K562 (cell line): ENCODE results near the gene MUC22.

Experiments used
- EGR1 ChIP-seq: fragments of 450-650 bp; conservative IDR thresholded peaks from 2 replicates; pipeline ENCODE4 v1.6.1; 2017; ENCODE audit warnings: mild to moderate bottlenecking
- L3MBTL2 ChIP-seq: fragments of 450-650 bp; IDR thresholded peaks from 2 replicates; pipeline ENCODE4 v1.6.1; 2016; ENCODE audit warnings: mild to moderate bottlenecking, moderate library complexity
- NFIX ChIP-seq: fragments of 250-450 bp; sonication (Bioruptor Pico); IDR thresholded peaks from 2 replicates; pipeline ENCODE4 v1.4.0; 2020; ENCODE audit warnings: low read depth, mild to moderate bottlenecking, moderate library complexity
- PRMT5 ChIP-seq: sonication (generic); formaldehyde crosslinking; IDR thresholded peaks from 2 replicates; pipeline ENCODE4 v1.5.0; 2020; ENCODE audit warnings: missing genetic modification reagents
- PTBP1 ChIP-seq: fragments of 200-400 bp; formaldehyde crosslinking; IDR thresholded peaks from 2 replicates; pipeline ENCODE4 v1.6.1; 2017; ENCODE audit warnings: low read depth, low read length
- RAD21 ChIP-seq, 2 experiments: fragments of 250-450 bp in 1 of 2; fragments of 450-650 bp in 1 of 2; sonication (Bioruptor Pico) in 1 of 2; formaldehyde crosslinking in 1 of 2; IDR thresholded peaks in 1 of 2; conservative IDR thresholded peaks in 1 of 2; 2 replicates each; pipeline versions ENCODE4 v1.4.0 to v1.8.0; 2020 to 2022; ENCODE audit warnings: mild to moderate bottlenecking in 2 of 2, moderate library complexity in 1 of 2
- TAF15 ChIP-seq: fragments of 200-400 bp; formaldehyde crosslinking; IDR thresholded peaks from 2 replicates; pipeline ENCODE4 v1.6.1; 2017; ENCODE audit warnings: mild to moderate bottlenecking, low read depth, low read length, moderate library complexity
- YY1 ChIP-seq, 3 experiments: IDR thresholded peaks; 2 replicates each; pipeline ENCODE4 v1.6.1; 2011; ENCODE audit warnings: low read length in 2 of 3, mild to moderate bottlenecking in 2 of 3, moderate library complexity in 2 of 3, borderline replicate concordance in 1 of 3, control low read depth in 1 of 3, low read depth in 1 of 3; ENCODE audit not compliant: insufficient read depth in 3 of 3, insufficient replicate concordance in 2 of 3, control insufficient read depth in 1 of 3, insufficient read length in 1 of 3; ENCODE audit errors: extremely low read depth in 1 of 3
- ZC3H11A ChIP-seq: IDR thresholded peaks from 2 replicates; pipeline ENCODE4 v1.6.1; 2012; ENCODE audit warnings: low read depth, low read length, improper control_type of control experiment
- ZNF175 ChIP-seq: fragments of 200-800 bp; sonication (Bioruptor generic); IDR thresholded peaks from 2 replicates; pipeline ENCODE4 v1.6.1; 2016; ENCODE audit warnings: low read depth, mild to moderate bottlenecking, missing genetic modification characterization, missing compliant biosample characterization
- TF ChIP-seq, protein P1 (sequence below), 3 experiments: IDR thresholded peaks in 2 of 3; conservative IDR thresholded peaks in 1 of 3; 2 replicates each; pipeline ENCODE4 v1.5.1; 2011 to 2012; ENCODE audit warnings: low read length in 3 of 3, mild to moderate bottlenecking in 3 of 3, control low read depth in 2 of 3, improper control_type of control experiment in 1 of 3, inconsistent platforms in 1 of 3, low read depth in 1 of 3, mixed read lengths in 1 of 3, moderate library complexity in 1 of 3; ENCODE audit not compliant: insufficient read depth in 2 of 3
- TF ChIP-seq, protein P2 (sequence below): sonication (generic); formaldehyde crosslinking; IDR thresholded peaks from 2 replicates; pipeline ENCODE4 v1.8.0; 2022; ENCODE audit warnings: missing genetic modification reagents, mild to moderate bottlenecking, moderate library complexity, borderline replicate concordance
- TF ChIP-seq, protein P3 (sequence below): sonication (generic); formaldehyde crosslinking; IDR thresholded peaks from 2 replicates; pipeline ENCODE4 v1.8.0; 2022; ENCODE audit warnings: mild to moderate bottlenecking, missing genetic modification reagents
- TF ChIP-seq, protein P4 (sequence below): fragments of 200-400 bp; formaldehyde crosslinking; IDR thresholded peaks from 2 replicates; pipeline ENCODE4 v1.6.1; 2017; ENCODE audit warnings: mild to moderate bottlenecking, low read depth, low read length, moderate library complexity

DNA sequence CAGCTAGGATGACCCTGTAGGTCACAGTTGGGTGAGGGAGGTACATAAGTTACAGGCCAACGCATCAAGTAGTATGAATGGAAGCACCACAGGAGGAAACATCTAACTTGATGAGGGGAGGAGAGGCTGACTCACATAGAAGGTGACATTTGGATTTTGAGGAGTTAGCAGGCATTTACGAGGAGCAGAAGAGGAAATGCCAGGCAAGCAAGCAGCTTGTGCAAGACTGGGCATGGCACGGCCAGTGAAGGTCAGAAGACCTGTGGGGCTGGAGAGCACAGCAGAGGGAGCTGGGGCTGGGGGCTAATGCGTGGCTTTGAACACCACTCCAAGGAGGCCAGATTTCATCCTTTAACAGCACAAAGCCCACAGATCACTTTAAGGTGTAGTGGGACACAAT, 37.8 kb downstream of the MUC22 start:
- TF ChIP-seq ZNF175: no peak
- no peak for TF ChIP-seq L3MBTL2
- TF ChIP-seq RAD21 (CRISPR knock-in tag; conservative IDR thresholded peaks at IDR 0.05 in 1 of 2, IDR thresholded peaks at IDR 0.05 in 1 of 2): no peak
- no peak for TF ChIP-seq ZC3H11A
- TF ChIP-seq EGR1: no peak
- TF ChIP-seq, protein P1, sequence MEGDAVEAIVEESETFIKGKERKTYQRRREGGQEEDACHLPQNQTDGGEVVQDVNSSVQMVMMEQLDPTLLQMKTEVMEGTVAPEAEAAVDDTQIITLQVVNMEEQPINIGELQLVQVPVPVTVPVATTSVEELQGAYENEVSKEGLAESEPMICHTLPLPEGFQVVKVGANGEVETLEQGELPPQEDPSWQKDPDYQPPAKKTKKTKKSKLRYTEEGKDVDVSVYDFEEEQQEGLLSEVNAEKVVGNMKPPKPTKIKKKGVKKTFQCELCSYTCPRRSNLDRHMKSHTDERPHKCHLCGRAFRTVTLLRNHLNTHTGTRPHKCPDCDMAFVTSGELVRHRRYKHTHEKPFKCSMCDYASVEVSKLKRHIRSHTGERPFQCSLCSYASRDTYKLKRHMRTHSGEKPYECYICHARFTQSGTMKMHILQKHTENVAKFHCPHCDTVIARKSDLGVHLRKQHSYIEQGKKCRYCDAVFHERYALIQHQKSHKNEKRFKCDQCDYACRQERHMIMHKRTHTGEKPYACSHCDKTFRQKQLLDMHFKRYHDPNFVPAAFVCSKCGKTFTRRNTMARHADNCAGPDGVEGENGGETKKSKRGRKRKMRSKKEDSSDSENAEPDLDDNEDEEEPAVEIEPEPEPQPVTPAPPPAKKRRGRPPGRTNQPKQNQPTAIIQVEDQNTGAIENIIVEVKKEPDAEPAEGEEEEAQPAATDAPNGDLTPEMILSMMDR (IDR thresholded peaks at IDR 0.05 in 2 of 3, conservative IDR thresholded peaks at IDR 0.05 in 1 of 3; ENCODE audit: insufficient read depth in 2 of 3, low read depth in 1 of 3, low read length in 3 of 3): no peak
- TF ChIP-seq, protein P2, sequence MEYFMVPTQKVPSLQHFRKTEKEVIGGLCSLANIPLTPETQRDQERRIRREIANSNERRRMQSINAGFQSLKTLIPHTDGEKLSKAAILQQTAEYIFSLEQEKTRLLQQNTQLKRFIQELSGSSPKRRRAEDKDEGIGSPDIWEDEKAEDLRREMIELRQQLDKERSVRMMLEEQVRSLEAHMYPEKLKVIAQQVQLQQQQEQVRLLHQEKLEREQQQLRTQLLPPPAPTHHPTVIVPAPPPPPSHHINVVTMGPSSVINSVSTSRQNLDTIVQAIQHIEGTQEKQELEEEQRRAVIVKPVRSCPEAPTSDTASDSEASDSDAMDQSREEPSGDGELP (CRISPR knock-in tag): no peak
- TF ChIP-seq TAF15: no peak
- no peak for TF ChIP-seq PRMT5 (CRISPR knock-in tag)
- TF ChIP-seq, protein P3, sequence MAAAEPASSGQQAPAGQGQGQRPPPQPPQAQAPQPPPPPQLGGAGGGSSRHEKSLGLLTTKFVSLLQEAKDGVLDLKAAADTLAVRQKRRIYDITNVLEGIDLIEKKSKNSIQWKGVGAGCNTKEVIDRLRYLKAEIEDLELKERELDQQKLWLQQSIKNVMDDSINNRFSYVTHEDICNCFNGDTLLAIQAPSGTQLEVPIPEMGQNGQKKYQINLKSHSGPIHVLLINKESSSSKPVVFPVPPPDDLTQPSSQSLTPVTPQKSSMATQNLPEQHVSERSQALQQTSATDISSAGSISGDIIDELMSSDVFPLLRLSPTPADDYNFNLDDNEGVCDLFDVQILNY: no peak
- no peak for TF ChIP-seq NFIX (CRISPR knock-in tag)
- TF ChIP-seq, protein P4, sequence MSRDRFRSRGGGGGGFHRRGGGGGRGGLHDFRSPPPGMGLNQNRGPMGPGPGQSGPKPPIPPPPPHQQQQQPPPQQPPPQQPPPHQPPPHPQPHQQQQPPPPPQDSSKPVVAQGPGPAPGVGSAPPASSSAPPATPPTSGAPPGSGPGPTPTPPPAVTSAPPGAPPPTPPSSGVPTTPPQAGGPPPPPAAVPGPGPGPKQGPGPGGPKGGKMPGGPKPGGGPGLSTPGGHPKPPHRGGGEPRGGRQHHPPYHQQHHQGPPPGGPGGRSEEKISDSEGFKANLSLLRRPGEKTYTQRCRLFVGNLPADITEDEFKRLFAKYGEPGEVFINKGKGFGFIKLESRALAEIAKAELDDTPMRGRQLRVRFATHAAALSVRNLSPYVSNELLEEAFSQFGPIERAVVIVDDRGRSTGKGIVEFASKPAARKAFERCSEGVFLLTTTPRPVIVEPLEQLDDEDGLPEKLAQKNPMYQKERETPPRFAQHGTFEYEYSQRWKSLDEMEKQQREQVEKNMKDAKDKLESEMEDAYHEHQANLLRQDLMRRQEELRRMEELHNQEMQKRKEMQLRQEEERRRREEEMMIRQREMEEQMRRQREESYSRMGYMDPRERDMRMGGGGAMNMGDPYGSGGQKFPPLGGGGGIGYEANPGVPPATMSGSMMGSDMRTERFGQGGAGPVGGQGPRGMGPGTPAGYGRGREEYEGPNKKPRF: no peak
- no peak for TF ChIP-seq YY1 (IDR thresholded peaks at IDR 0.05; ENCODE audit: borderline replicate concordance in 1 of 3, control insufficient read depth in 1 of 3, extremely low read depth in 1 of 3, insufficient read depth in 3 of 3, insufficient read length in 1 of 3, insufficient replicate concordance in 2 of 3, low read depth in 1 of 3, low read length in 2 of 3)
- TF ChIP-seq PTBP1: no peak
